ENCODE measurements around the gene PEPD.

DNA sequence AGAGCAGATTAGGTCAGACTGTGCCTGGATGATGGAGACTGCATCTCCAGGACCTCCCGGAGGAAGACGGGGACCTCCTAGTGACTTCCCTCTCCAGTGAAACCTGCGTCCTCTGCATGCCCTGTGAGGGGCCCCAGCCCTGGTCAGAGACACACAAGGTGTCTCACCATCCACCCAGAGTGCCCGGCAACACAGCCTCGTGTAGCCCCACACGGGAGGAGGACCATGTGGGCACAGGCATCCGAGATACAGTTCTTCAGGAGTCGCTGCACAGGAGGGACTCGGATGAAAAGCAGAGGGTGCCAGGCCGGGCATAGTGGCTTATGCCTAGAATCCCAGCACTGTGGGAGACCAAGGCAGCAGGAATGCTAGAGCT, 64.8 kb downstream of the PEPD start:
- TF ChIP-seq, protein P1, sequence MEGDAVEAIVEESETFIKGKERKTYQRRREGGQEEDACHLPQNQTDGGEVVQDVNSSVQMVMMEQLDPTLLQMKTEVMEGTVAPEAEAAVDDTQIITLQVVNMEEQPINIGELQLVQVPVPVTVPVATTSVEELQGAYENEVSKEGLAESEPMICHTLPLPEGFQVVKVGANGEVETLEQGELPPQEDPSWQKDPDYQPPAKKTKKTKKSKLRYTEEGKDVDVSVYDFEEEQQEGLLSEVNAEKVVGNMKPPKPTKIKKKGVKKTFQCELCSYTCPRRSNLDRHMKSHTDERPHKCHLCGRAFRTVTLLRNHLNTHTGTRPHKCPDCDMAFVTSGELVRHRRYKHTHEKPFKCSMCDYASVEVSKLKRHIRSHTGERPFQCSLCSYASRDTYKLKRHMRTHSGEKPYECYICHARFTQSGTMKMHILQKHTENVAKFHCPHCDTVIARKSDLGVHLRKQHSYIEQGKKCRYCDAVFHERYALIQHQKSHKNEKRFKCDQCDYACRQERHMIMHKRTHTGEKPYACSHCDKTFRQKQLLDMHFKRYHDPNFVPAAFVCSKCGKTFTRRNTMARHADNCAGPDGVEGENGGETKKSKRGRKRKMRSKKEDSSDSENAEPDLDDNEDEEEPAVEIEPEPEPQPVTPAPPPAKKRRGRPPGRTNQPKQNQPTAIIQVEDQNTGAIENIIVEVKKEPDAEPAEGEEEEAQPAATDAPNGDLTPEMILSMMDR (IDR thresholded peaks at IDR 0.05; ENCODE audit: insufficient read depth, low read length, poor library complexity, severe bottlenecking) = no peak
- TF ChIP-seq EZH2phosphoT487 (conservative IDR thresholded peaks at IDR 0.05; ENCODE audit: low read length) = no peak
